HepG2 (cell line): Measurements from ENCODE around the gene MICAL1.

Experiments used
- CTCF ChIP-seq: sonication (generic); formaldehyde crosslinking; IDR thresholded peaks from 2 replicates; pipeline ENCODE4 v1.5.0; 2020; ENCODE audit warnings: mild to moderate bottlenecking, missing genetic modification reagents, moderate library complexity
- GABPA ChIP-seq, 2 experiments: IDR thresholded peaks; 2 replicates each; pipeline ENCODE4 v1.6.1; 2011 to 2016; ENCODE audit warnings: low read depth in 2 of 2, low read length in 1 of 2, missing biosample characterization in 1 of 2, missing genetic modification characterization in 1 of 2
- JUND ChIP-seq: sonication (generic); formaldehyde crosslinking; IDR thresholded peaks from 2 replicates; pipeline ENCODE4 v1.8.0; 2022; ENCODE audit warnings: mild to moderate bottlenecking, missing genetic modification reagents
- MAX ChIP-seq: IDR thresholded peaks from 2 replicates; pipeline ENCODE4 v1.6.1; 2012; ENCODE audit warnings: inconsistent platforms
- STAT5B ChIP-seq: sonication (generic); formaldehyde crosslinking; IDR thresholded peaks from 2 replicates; pipeline ENCODE4 v1.4.0; 2020; ENCODE audit warnings: missing genetic modification reagents
- ZNF329 ChIP-seq: sonication (generic); formaldehyde crosslinking; IDR thresholded peaks from 2 replicates; pipeline ENCODE4 v1.9.0; 2021; ENCODE audit warnings: low read depth, mild to moderate bottlenecking, missing genetic modification reagents
- ZNF766 ChIP-seq: sonication (generic); formaldehyde crosslinking; IDR thresholded peaks from 2 replicates; pipeline ENCODE4 v1.5.0; 2020; ENCODE audit warnings: missing genetic modification reagents, borderline replicate concordance

GRCh38 chr6:109449064-109449794, 6.3 kb downstream of the MICAL1 start:
- no peak for TF ChIP-seq CTCF (CRISPR knock-in tag)
- TF ChIP-seq MAX, result no peak
- no peak for TF ChIP-seq ZNF766 (CRISPR knock-in tag)
- TF ChIP-seq JUND (CRISPR knock-in tag), result no peak
- no peak for TF ChIP-seq GABPA (IDR thresholded peaks at IDR 0.05; ENCODE audit: low read depth, low read length)
- TF ChIP-seq GABPA (CRISPR knock-in tag; IDR thresholded peaks at IDR 0.05; ENCODE audit: low read depth), result no peak
- TF ChIP-seq STAT5B (CRISPR knock-in tag), result no peak
- TF ChIP-seq ZNF329 (CRISPR knock-in tag), result no peak
